ENCODE data around the gene CCNA1. TPM values are rescaled to one million over a fixed set of nuclear protein-coding genes. Genes with fewer than 3 reads are reported as not detected.

CCNA1 gene
- total RNA-seq = 3.3 and 3.8 TPM in 2 replicates

GRCh38 chr13:36432106-36432544 is at the start of gene CCNA1:
Gene CCNA1 (plus strand): TSS chr13:36432495. CDS start chr13:36433057, 562 bp downstream.
- intact Hi-C loops (cut with micrococcal nuclease) = loop anchor here (1.0 to 5.0 kb wide), 3 partner anchors 12 to 1490 kb away; partner anchors contain the start of genes NBEA and SUPT20H

DNA sequence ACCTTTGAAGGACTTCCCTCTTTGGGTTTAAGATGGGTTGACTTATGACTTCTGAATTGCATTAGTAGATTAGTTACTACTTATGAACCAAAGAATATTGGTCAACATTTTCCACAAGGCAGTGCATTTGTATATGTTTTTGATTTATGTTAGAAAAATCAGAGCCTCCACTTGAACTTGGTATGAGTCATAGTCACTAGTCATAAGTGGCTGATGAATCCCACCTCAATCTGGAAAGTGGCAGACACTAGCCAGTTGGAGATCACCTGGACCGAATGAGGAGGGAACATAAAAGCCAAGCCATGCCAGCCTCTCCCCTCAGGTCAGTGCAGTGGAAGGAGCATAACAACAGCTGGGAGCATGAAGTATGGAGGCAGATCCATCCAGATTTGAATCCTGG is 46.8 kb upstream of the CCNA1 start:
- intact Hi-C loops (cut with micrococcal nuclease) = no loop called here

DNA sequence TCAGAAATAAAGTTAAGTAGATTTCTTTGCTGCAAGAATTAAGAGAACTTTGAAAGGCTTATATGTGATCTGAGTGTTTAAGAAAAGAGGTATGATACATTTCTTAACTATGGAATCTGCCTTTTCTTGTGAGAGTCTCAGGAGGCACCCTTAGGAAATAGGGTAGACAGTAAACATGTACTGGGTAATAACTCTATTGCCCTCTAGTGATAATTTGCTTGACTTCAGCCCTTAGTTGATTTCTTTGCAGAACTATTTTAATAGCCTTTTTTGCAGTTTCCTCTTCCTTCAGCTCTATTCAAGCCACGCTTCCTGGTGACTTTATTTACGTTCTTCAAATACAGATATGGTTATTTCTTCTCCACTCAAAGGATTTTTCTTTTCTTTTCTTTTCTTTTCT is 37.0 kb upstream of the CCNA1 start:
- intact Hi-C loops (cut with micrococcal nuclease) = loop anchor here (1.0 kb wide), 2 partner anchors 49 to 112 kb away; partner anchors contain the start of gene SPART

GRCh38 chr13:36405151-36405550 is 27.1 kb upstream of the CCNA1 start:
- intact Hi-C loops (cut with micrococcal nuclease) = no loop called here

GRCh38 chr13:36412736-36413135 is 19.6 kb upstream of the CCNA1 start:
- intact Hi-C loops (cut with micrococcal nuclease) = no loop called here

- intact Hi-C loops (cut with micrococcal nuclease) = no loop called here
Measured at GRCh38 chr13:36413161-36413560, 19.1 kb upstream of the CCNA1 start.

DNA sequence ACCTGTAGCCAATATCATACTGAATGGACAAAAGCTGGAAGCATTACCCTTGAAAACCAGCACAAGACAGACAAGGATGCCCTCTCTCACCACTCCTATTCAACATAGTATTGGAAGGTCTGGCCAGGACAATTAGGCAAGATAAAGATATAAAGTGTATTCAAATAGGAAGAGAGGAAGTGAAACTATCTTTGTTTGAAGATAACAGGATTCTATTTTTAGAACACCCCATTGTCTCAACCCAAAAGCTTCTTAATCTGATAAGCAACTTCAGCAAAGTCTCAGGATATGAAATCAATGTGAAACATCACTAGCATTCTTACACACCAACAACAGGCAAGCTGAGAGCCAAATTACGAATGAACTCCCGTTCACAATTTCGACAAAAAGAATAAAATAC is 17.8 kb upstream of the CCNA1 start:
- intact Hi-C loops (cut with micrococcal nuclease) = no loop called here

DNA sequence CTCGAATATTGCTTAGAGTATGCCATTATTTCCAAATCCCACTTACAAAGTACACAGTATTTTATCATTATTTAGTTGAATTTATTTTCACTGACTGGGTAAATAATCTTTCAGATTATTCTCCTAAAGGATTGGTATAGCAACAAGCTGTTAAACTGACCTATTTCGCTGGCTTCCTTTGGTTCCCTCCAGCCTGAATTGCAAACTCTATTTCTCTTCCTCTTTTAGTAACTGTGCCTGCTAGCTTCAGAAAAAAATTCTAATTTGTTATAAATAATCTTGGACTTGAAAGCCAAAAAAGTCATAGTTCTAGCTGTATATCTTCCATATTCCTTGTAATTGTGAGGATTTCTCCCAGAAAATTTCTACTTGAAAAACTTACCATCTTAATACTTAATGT is 15.0 kb upstream of the CCNA1 start:
- intact Hi-C loops (cut with micrococcal nuclease) = loop anchor here (5.0 kb wide), 1 partner anchor 440 kb away; no protein-coding TSS in a partner anchor

GRCh38 chr13:36418022-36418805 is 14.1 kb upstream of the CCNA1 start:
- intact Hi-C loops (cut with micrococcal nuclease) = loop anchor here (5.0 kb wide), 1 partner anchor 441 kb away; no protein-coding TSS in a partner anchor

GRCh38 chr13:36420437-36420891 is 11.8 kb upstream of the CCNA1 start:
- intact Hi-C loops (cut with micrococcal nuclease) = loop anchor here (1.0 to 5.0 kb wide), 12 partner anchors 12 to 1927 kb away; partner anchors contain the start of genes ALG5, CCDC169, CCNA1 and RFXAP

- intact Hi-C loops (cut with micrococcal nuclease) = loop anchor here (2.0 to 5.0 kb wide), 4 partner anchors 17 to 1926 kb away; partner anchors contain the start of genes CCDC169 and UFM1
Measured at GRCh38 chr13:36421447-36421846, 10.8 kb upstream of the CCNA1 start.

DNA sequence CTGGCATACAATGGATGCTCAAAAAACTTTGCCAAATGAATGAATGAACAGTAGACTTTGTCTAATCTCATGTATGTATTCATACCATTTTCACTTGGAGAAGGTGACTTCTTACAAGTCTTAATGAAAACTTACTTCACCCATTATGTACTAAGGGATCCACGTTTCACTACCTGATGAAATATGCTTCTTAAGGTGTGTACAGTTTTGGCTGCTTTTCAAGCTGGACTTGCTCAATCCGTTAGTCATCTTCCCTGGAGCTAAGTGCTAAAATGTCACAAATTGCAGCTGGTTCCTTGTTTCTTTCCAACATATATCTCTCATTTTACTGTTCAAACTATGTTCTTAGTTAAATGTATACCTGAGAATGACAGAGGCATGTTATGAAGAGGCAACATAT is 4.2 kb upstream of the CCNA1 start:
- intact Hi-C loops (cut with micrococcal nuclease) = no loop called here

DNA sequence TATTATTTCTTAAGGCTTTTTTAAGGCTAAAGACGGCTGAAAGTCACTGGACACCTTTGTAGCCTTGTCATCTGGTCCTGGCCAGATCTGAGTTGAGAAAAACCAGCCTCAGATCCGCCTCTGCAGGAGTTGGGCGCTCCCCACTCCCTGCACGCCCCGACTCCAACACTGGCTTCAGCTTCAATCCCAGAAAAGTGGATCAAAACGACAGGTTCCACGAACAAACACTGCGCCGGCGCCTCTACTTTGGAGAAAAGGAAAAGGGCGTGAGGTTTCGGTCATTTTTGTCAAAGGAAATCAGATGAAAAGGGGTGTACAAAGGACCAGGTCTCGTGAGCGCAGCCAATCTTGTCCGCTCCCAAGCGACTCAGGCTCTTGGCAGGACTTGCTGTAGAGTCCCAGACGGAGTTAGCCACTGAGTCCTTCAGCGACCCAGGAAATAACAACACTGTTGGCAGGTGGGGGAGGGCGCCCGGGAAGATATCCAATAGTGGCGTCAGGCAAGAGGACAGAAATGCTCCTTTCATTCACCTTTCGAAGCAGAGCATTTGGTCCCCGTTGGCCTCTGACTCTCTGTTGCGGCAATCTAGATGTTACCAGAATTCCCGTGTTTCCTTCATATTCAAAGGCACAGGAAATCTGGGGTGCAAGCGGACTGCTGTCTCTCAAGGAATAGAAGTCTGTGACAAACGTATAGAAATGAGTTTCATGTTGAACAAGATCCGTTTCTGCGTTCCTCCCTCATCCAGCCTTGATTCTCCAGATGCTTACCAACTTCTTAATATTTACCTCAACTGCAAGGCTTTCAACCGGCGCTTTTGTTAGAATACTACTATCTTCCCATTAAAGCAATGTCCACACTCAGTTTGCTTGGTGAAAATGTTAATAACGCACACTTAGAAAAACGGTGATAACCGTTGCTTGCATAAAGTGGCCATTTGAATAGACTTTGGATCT is 1.8 kb upstream of the CCNA1 start:
- intact Hi-C loops (cut with micrococcal nuclease) = loop anchor here (1.0 to 5.0 kb wide), 3 partner anchors 84 to 1488 kb away; partner anchors contain the start of genes NBEA, SPART and SUPT20H

DNA sequence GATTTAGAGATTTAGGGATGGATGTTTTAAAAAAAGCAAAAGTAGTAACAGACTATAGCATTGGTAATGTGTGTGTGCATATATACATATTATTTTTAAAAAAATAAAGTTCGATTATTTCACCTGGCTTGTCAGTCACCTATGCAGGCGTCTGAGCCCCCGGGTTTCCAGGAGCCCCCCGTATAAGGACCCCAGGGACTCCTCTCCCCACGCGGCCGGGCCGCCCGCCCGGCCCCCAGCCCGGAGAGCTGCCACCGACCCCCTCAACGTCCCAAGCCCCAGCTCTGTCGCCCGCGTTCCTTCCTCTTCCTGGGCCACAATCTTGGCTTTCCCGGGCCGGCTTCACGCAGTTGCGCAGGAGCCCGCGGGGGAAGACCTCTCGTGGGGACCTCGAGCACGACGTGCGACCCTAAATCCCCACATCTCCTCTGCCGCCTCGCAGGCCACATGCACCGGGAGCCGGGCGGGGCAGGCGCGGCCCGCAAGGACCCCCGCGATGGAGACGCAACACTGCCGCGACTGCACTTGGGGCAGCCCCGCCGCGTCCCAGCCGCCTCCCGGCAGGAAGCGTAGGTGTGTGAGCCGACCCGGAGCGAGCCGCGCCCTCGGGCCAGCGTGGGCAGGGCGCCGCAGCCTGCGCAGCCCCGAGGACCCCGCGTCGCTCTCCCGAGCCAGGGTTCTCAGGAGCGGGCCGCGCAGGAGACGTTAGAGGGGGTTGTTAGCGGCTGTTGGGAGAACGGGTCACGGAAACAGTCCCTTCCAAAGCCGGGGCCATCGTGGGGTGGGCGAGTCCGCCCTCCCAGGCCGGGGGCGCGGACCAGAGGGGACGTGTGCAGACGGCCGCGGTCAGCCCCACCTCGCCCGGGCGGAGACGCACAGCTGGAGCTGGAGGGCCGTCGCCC is 840 bp upstream of the CCNA1 start:
- intact Hi-C loops (cut with micrococcal nuclease) = loop anchor here (1.0 to 5.0 kb wide), 4 partner anchors 11 to 1489 kb away; partner anchors contain the start of genes NBEA, SPART and SUPT20H

- intact Hi-C loops (cut with micrococcal nuclease) = no loop called here
Measured at GRCh38 chr13:36436811-36437210, 4.5 kb downstream of the CCNA1 start.

- intact Hi-C loops (cut with micrococcal nuclease) = loop anchor here (2.0 kb wide), 1 partner anchor 18 kb away; no protein-coding TSS in a partner anchor
Measured at GRCh38 chr13:36438594-36439483, 6.5 kb downstream of the CCNA1 start.

DNA sequence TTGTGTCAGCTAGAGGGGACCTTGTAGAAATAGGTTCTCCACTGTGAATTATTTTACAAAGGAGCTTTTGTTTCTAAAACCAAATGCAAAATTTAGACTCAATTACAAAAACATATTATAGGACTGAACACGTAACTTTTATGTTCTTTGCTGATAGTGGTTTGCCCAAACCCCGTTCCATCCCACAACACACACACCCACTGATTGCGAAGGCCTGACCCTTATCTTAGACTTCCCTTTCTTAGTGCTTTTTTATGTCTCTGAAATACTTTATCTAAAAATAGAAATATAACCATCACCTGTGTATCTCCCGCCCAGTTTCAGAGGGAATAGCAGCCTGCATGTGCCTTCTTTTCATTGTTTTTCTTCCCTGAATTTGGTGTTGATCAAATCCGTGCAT is 13.0 kb downstream of the CCNA1 start:
- intact Hi-C loops (cut with micrococcal nuclease) = no loop called here

GRCh38 chr13:36445891-36446351 is 13.6 kb downstream of the CCNA1 start:
- intact Hi-C loops (cut with micrococcal nuclease) = no loop called here

DNA sequence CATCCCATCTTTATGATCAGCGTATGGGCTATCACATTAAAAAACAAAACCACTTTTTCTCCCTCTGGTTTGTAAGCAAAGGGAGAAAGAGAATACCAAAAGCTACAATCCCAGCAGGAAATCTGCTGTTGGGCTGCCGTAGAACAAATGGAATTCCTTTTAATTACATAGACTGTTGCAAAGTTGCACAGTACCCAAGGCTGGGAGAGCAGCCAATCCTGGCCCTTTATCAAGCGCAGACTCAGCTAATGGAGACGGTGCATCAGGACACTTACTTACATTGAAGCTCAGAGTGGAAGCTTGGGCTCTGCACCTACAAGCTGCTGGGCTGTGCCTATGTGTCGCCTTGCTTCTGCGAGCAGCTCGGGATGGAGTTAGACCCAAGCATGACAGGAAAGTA is 15.2 kb downstream of the CCNA1 start:
- intact Hi-C loops (cut with micrococcal nuclease) = no loop called here

All from T-helper 1 cell treated with Interleukin-12 subunit alpha and Interleukin-12 subunit beta and Interleukin-4 antibody, amounts not matched to agents 30 ng/mL and 1 ng/mL, for 36 hours (primary cell).